ENCODE measurements around the gene NTNG1. TPM values are rescaled to one million over a fixed set of nuclear protein-coding genes. Genes with fewer than 3 reads are reported as not detected.

Gene NTNG1
- total and polyA plus RNA-seq, 2 of the 13 experiments (the other 11 are each of a cell fraction or from before 2014, with no cell fraction given): not detected

- Histone ChIP-seq H4K20me1 (ENCODE audit: insufficient read depth, low read length) (no peaks in the 10 kb centered on the region), H3K36me3 (replicated peaks in 1 of 2; ENCODE audit: control insufficient read depth in 1 of 2, insufficient read depth in 2 of 2, low read length in 2 of 2) (no peaks in the 10 kb centered on the region), H3K27ac (ENCODE audit: extremely low read length, insufficient read depth, low read length) (no peak overlapping the region), H3K4me1 (ENCODE audit: insufficient read depth, low read length) (no peaks in the 10 kb centered on the region), H3K27me3 (ENCODE audit: control insufficient read depth in 1 of 2, insufficient read depth in 2 of 2, low read length in 2 of 2) (no peaks in the 10 kb centered on the region; a peak in 1 of 5 replicates), H3K9ac (ENCODE audit: insufficient read depth, low read depth, low read length) (no peak overlapping the region), H3K79me2 (ENCODE audit: insufficient read depth, low read length) (no peaks in the 10 kb centered on the region), H3K4me2 (ENCODE audit: low read depth, low read length) (no peak overlapping the region), H3K4me3 (replicated peaks in 1 of 3; ENCODE audit: insufficient read depth in 1 of 3, low read depth in 2 of 3, low read length in 3 of 3) (no peak overlapping the region), H2AFZ (ENCODE audit: low read length) (no peak overlapping the region), H3K9me3 (ENCODE audit: low read length) (no peaks in the 10 kb centered on the region)
- in situ Hi-C loops (cut with HindIII; ENCODE audit: extremely low pct_ligation_motif_present, low pct_unique_long_range_greater_than_20kb) (no loop called here), intact Hi-C loops (cut with micrococcal nuclease; ENCODE audit: unreplicated experiment) (no loop called here)
- DNase-seq (ENCODE audit: low spot score) (no peak), ATAC-seq (no peak), FAIRE-seq (no peak)
- ChIA-PET CTCF (ENCODE audit: low intra/inter-chr PET ratio, low total read pairs) (no interaction called here), POLR2A (no interaction called here)
- BruUV-seq (replicated peaks): no TSS peak
- TF ChIP-seq DMTF1 (CRISPR knock-in tag; IDR thresholded peaks at IDR 0.05) (no peak), BATF2 (CRISPR knock-in tag; IDR thresholded peaks at IDR 0.05) (no peak), FOXM1 (CRISPR knock-in tag; IDR thresholded peaks at IDR 0.05) (no peak), GLI4 (CRISPR knock-in tag; IDR thresholded peaks at IDR 0.05; ENCODE audit: borderline replicate concordance) (no peak), CBX2 (IDR thresholded peaks at IDR 0.05; ENCODE audit: low read depth, low read length) (no peak), CBX2 (CRISPR knock-in tag; IDR thresholded peaks at IDR 0.05; ENCODE audit: low read depth) (no peak), ARID4A (CRISPR knock-in tag; IDR thresholded peaks at IDR 0.05; ENCODE audit: borderline replicate concordance) (no peak), ZMAT5 (CRISPR knock-in tag; IDR thresholded peaks at IDR 0.05; ENCODE audit: borderline replicate concordance, low read depth) (no peak), RNF2 (conservative IDR thresholded peaks at IDR 0.05; ENCODE audit: low read depth) (no peak), FOXC1 (CRISPR knock-in tag; IDR thresholded peaks at IDR 0.05; ENCODE audit: borderline replicate concordance) (no peak), ZUFSP (CRISPR knock-in tag; IDR thresholded peaks at IDR 0.05; ENCODE audit: borderline replicate concordance) (no peak), ZNF264 (CRISPR knock-in tag; IDR thresholded peaks at IDR 0.05) (no peak)
- WGBS (ENCODE audit: low lambda C conversion rate): 60% methylated on average over 1 of the region's 1 CpG
These were observed 303.5 kb downstream of the NTNG1 start for GRCh38 chr1:107444302-107444701.
